WTC11 (cell line): ENCODE results near the gene GALNT12.

Experiments
- CREB1 ChIP-seq: sonication (generic); formaldehyde crosslinking; IDR thresholded peaks from 2 replicates; pipeline ENCODE4 v1.8.0; 2023; ENCODE audit warnings: mild to moderate bottlenecking, missing genetic modification reagents
- CREM ChIP-seq: sonication (generic); formaldehyde crosslinking; IDR thresholded peaks from 2 replicates; pipeline ENCODE4 v1.8.1; 2022; ENCODE audit warnings: mild to moderate bottlenecking, missing genetic modification reagents, moderate library complexity
- CTCF ChIP-seq: fragments of 200-600 bp; IDR thresholded peaks from 2 replicates; pipeline ENCODE4 v1.8.0; 2022; ENCODE audit warnings: antibody characterized with exemption
- ETV6 ChIP-seq: sonication (generic); formaldehyde crosslinking; IDR thresholded peaks from 2 replicates; pipeline ENCODE4 v1.8.1; 2022; ENCODE audit warnings: mild to moderate bottlenecking, missing genetic modification reagents
- FOXK1 ChIP-seq: sonication (generic); formaldehyde crosslinking; IDR thresholded peaks from 2 replicates; pipeline ENCODE4 v1.8.0; 2022; ENCODE audit warnings: mild to moderate bottlenecking, moderate library complexity, missing genetic modification reagents
- FOXP1 ChIP-seq: sonication (generic); formaldehyde crosslinking; IDR thresholded peaks from 2 replicates; pipeline ENCODE4 v1.8.0; 2022; ENCODE audit warnings: missing genetic modification reagents, mild to moderate bottlenecking, moderate library complexity, borderline replicate concordance
- KAT7 ChIP-seq: sonication (generic); formaldehyde crosslinking; IDR thresholded peaks from 2 replicates; pipeline ENCODE4 v1.8.1; 2023; ENCODE audit warnings: missing genetic modification reagents, mild to moderate bottlenecking, borderline replicate concordance
- MYBL2 ChIP-seq: sonication (generic); formaldehyde crosslinking; IDR thresholded peaks from 2 replicates; pipeline ENCODE4 v1.8.1; 2023; ENCODE audit warnings: mild to moderate bottlenecking, moderate library complexity, missing genetic modification reagents
- NFE2L1 ChIP-seq: sonication (generic); formaldehyde crosslinking; IDR thresholded peaks from 2 replicates; pipeline ENCODE4 v1.8.1; 2023; ENCODE audit warnings: missing genetic modification reagents
- PREB ChIP-seq: sonication (generic); formaldehyde crosslinking; IDR thresholded peaks from 2 replicates; pipeline ENCODE4 v1.8.1; 2022; ENCODE audit warnings: mild to moderate bottlenecking, missing genetic modification reagents, moderate library complexity, borderline replicate concordance
- RORB ChIP-seq: fragments of 250-450 bp; sonication (Bioruptor Pico); IDR thresholded peaks from 2 replicates; pipeline ENCODE4 v1.9.0; 2021; ENCODE audit warnings: mild to moderate bottlenecking
- SOX15 ChIP-seq: fragments of 250-450 bp; sonication (Bioruptor Pico); IDR thresholded peaks from 2 replicates; pipeline ENCODE4 v1.9.0; 2021; ENCODE audit warnings: mild to moderate bottlenecking
- USF1 ChIP-seq: sonication (generic); formaldehyde crosslinking; IDR thresholded peaks from 2 replicates; pipeline ENCODE4 v1.8.0; 2022; ENCODE audit warnings: mild to moderate bottlenecking, missing genetic modification reagents
- USF2 ChIP-seq: sonication (generic); formaldehyde crosslinking; IDR thresholded peaks from 2 replicates; pipeline ENCODE4 v1.8.1; 2023; ENCODE audit warnings: mild to moderate bottlenecking, missing genetic modification reagents, moderate library complexity

- TF ChIP-seq CTCF (no peak), NFE2L1 (CRISPR knock-in tag) (no peak), USF2 (CRISPR knock-in tag) (no peak), PREB (no peak), KAT7 (CRISPR knock-in tag) (no peak), RORB (CRISPR knock-in tag) (no peak), CREB1 (CRISPR knock-in tag) (no peak), SOX15 (CRISPR knock-in tag) (no peak), MYBL2 (no peak), USF1 (CRISPR knock-in tag) (no peak), CREM (no peak), FOXK1 (CRISPR knock-in tag) (no peak), ETV6 (CRISPR knock-in tag) (no peak), FOXP1 (CRISPR knock-in tag) (no peak)
Measured at GRCh38 chr9:98763986-98764745, 43.3 kb upstream of the GALNT12 start.
